HEK293T (cell line): ENCODE results near the gene ARHGAP9.

ENCODE experiments used
- CTCF ChIA-PET: fragments of 350-600 bp; formaldehyde crosslinking; extraction: SDS; loops from one replicate; lab custom pipeline; 2021; ENCODE audit warnings: antibody characterized with exemption, inconsistent platforms; lab: Yijun Ruan, JAX
- POLR2A ChIA-PET: fragments of 350-600 bp; formaldehyde crosslinking; extraction: SDS; loops from one replicate; lab custom pipeline; 2020; ENCODE audit warnings: antibody characterized with exemption, inconsistent platforms; lab: Yijun Ruan, JAX
- DNase-seq: peaks from one replicate; pipeline ENCODE4 v3.0.0; 2012; ENCODE audit warnings: mixed read lengths; ENCODE audit errors: extremely low spot score
- ARNT ChIP-seq: fragments of 450-650 bp; IDR thresholded peaks from 2 replicates; pipeline ENCODE4 v1.6.1; 2017; ENCODE audit warnings: mild to moderate bottlenecking
- BHLHE40 ChIP-seq: fragments of 450-650 bp; IDR thresholded peaks from 2 replicates; pipeline ENCODE4 v1.6.1; 2016; ENCODE audit warnings: mild to moderate bottlenecking, moderate library complexity, borderline replicate concordance
- CTBP1 ChIP-seq: fragments of 450-650 bp; IDR thresholded peaks from 2 replicates; pipeline ENCODE4 v1.6.1; 2016; ENCODE audit warnings: borderline replicate concordance
- ELF4 ChIP-seq: fragments of 450-650 bp; IDR thresholded peaks from 2 replicates; pipeline ENCODE4 v1.6.1; 2017; ENCODE audit warnings: antibody characterized with exemption
- FOXA1 ChIP-seq: fragments of 450-650 bp; IDR thresholded peaks from 2 replicates; pipeline ENCODE4 v1.6.1; 2016; ENCODE audit warnings: mild to moderate bottlenecking
- FOXK2 ChIP-seq: fragments of 450-650 bp; IDR thresholded peaks from 2 replicates; pipeline ENCODE4 v1.6.1; 2016; ENCODE audit warnings: mild to moderate bottlenecking
- FOXM1 ChIP-seq: fragments of 450-650 bp; IDR thresholded peaks from 2 replicates; pipeline ENCODE4 v1.6.1; 2017; ENCODE audit warnings: mild to moderate bottlenecking, borderline replicate concordance
- HDGF ChIP-seq: fragments of 450-650 bp; IDR thresholded peaks from 2 replicates; pipeline ENCODE4 v1.6.1; 2017; ENCODE audit warnings: antibody characterized with exemption, borderline replicate concordance
- L3MBTL2 ChIP-seq: fragments of 450-650 bp; conservative IDR thresholded peaks from 2 replicates; pipeline ENCODE4 v1.6.1; 2016; ENCODE audit warnings: mild to moderate bottlenecking
- LEF1 ChIP-seq: fragments of 450-650 bp; IDR thresholded peaks from 2 replicates; pipeline ENCODE4 v1.6.1; 2017; ENCODE audit warnings: mild to moderate bottlenecking, borderline replicate concordance
- NFRKB ChIP-seq: fragments of 450-650 bp; IDR thresholded peaks from 2 replicates; pipeline ENCODE4 v1.6.1; 2016; ENCODE audit warnings: mild to moderate bottlenecking, moderate library complexity
- SP1 ChIP-seq: fragments of 450-650 bp; IDR thresholded peaks from 2 replicates; pipeline ENCODE4 v1.6.1; 2017
- SUZ12 ChIP-seq: fragments of 450-650 bp; IDR thresholded peaks from 2 replicates; pipeline ENCODE4 v1.6.1; 2016; ENCODE audit warnings: mild to moderate bottlenecking
- TARDBP ChIP-seq: fragments of 450-650 bp; IDR thresholded peaks from 2 replicates; pipeline ENCODE4 v1.6.1; 2016
- ZNF384 ChIP-seq: fragments of 450-650 bp; IDR thresholded peaks from 2 replicates; pipeline ENCODE4 v1.6.1; 2016
- TF ChIP-seq, protein P1 (sequence below): fragments of 450-650 bp; IDR thresholded peaks from 2 replicates; pipeline ENCODE4 v1.6.1; 2016

ARHGAP9 gene

DNA sequence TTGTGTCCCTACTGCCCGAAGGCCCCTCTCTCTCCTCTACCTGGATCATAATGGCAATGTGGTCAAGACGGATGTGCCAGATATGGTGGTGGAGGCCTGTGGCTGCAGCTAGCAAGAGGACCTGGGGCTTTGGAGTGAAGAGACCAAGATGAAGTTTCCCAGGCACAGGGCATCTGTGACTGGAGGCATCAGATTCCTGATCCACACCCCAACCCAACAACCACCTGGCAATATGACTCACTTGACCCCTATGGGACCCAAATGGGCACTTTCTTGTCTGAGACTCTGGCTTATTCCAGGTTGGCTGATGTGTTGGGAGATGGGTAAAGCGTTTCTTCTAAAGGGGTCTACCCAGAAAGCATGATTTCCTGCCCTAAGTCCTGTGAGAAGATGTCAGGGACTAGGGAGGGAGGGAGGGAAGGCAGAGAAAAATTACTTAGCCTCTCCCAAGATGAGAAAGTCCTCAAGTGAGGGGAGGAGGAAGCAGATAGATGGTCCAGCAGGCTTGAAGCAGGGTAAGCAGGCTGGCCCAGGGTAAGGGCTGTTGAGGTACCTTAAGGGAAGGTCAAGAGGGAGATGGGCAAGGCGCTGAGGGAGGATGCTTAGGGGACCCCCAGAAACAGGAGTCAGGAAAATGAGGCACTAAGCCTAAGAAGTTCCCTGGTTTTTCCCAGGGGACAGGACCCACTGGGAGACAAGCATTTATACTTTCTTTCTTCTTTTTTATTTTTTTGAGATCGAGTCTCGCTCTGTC is 22.8 kb downstream of the ARHGAP9 start:
- CTCF ChIA-PET: interaction anchor here (0.9 to 2.2 kb wide), 7 partner anchors 13 to 214 kb away, joined by 3 to 15 read pairs (median 4); no protein-coding TSS in a partner anchor
- POLR2A ChIA-PET: interaction anchor here (1.1 to 3.4 kb wide), 8 partner anchors 9 to 227 kb away, joined by 3 to 27 read pairs (median 6); partner anchors contain the start of gene SHMT2
- TF ChIP-seq SP1: no peak
- DNase-seq: no peak

GRCh38 chr12:57456145-57456700 is 23.4 kb downstream of the ARHGAP9 start:
- DNase-seq: peak; percentile 61
- POLR2A ChIA-PET: interaction anchor here (0.7 to 3.4 kb wide), 22 partner anchors 10 to 226 kb away, joined by 3 to 27 read pairs (median 6); partner anchors contain the start of genes DCTN2, DDIT3, INHBC and SHMT2
- no peak for TF ChIP-seq FOXM1
- no peak for TF ChIP-seq TARDBP
- TF ChIP-seq, protein P1, sequence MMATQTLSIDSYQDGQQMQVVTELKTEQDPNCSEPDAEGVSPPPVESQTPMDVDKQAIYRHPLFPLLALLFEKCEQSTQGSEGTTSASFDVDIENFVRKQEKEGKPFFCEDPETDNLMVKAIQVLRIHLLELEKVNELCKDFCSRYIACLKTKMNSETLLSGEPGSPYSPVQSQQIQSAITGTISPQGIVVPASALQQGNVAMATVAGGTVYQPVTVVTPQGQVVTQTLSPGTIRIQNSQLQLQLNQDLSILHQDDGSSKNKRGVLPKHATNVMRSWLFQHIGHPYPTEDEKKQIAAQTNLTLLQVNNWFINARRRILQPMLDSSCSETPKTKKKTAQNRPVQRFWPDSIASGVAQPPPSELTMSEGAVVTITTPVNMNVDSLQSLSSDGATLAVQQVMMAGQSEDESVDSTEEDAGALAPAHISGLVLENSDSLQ: no peak
- TF ChIP-seq FOXA1: no peak
- no peak for TF ChIP-seq ARNT
- TF ChIP-seq LEF1: no peak
- no peak for TF ChIP-seq ELF4
- TF ChIP-seq L3MBTL2: no peak
- TF ChIP-seq SUZ12: no peak
- TF ChIP-seq BHLHE40: no peak
- no peak for TF ChIP-seq FOXK2
- TF ChIP-seq SP1: no peak
- no peak for TF ChIP-seq CTBP1
- no peak for TF ChIP-seq HDGF
- no peak for TF ChIP-seq NFRKB
- CTCF ChIA-PET: interaction anchor here (0.8 to 2.2 kb wide), 11 partner anchors 12 to 217 kb away, joined by 3 to 15 read pairs (median 4); no protein-coding TSS in a partner anchor

DNA sequence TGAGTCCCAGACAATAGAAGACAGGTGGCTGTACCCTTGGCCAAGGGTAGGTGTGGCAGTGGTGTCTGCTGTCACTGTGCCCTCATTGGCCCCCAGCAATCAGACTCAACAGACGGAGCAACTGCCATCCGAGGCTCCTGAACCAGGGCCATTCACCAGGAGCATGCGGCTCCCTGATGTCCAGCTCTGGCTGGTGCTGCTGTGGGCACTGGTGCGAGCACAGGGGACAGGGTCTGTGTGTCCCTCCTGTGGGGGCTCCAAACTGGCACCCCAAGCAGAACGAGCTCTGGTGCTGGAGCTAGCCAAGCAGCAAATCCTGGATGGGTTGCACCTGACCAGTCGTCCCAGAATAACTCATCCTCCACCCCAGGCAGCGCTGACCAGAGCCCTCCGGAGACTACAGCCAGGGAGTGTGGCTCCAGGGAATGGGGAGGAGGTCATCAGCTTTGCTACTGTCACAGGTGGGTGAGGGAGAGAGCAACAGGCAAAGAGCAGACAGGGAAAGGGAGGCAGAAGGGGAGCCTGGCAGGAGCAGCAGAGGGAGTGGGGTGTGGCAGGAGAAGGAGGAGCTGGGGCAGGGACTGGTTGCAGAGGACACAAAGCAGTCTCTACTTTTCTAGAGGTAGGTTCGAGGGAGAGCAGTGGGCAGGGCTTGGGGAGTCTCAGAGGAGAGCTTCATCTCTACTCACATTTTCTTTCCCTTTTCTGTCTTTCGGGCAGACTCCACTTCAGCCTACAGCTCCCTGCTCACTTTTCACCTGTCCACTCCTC is 24.1 kb downstream of the ARHGAP9 start:
- no peak for DNase-seq
- POLR2A ChIA-PET: interaction anchor here (0.6 to 3.5 kb wide), 36 partner anchors 8 to 1340 kb away, joined by 3 to 27 read pairs (median 5); partner anchors contain the start of genes DCTN2, DDIT3, INHBC and MARS1

DNA sequence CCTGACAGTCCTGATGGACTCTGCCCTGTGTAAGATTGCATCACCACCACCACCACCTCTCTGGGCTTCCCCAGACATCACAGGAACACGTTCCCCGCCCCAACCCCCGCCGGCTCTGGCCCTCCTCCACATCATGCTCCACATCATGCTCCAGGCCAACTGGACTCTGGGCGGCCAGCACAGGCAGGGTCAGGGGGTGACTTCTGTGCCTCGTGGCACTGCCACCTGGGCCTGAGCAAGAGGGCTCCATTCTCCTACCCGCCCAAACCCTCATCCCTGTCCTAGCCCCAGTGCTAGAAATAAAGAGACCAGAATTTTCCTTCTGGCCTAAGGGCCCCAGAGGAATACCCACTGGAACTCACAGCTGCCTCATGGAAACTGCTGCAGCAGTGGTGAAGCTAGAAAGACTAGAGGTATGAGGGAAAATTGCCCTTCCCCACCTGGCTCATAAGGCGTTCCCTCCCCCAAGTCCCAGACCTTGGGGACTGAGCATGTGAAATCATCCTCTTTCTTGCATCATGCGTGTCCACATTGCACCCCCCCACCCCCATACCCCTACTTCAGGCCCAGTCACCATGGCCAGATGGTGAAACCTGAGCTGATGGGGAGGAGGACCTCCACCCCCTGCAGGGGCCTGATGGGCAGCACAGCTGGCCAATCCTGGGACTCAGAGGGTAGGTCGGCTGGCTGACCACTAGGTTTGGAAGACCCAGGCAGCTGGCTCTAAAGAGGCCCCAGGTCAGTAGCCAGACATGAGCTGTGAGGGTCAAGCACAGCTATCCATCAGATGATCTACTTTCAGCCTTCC is 24.9 kb downstream of the ARHGAP9 start, which contains the start of gene INHBE:
Gene INHBE (plus strand): TSS at position 742 of the 808 bp plus-strand sequence. CDS start 230 bp downstream, outside the sequence.
- POLR2A ChIA-PET: interaction anchor here (0.6 to 3.5 kb wide), 32 partner anchors 8 to 1339 kb away, joined by 3 to 27 read pairs (median 5); partner anchors contain the start of genes DCTN2, DDIT3, INHBC and MARS1
- TF ChIP-seq ZNF384 (no peak), ARNT (no peak)
- TF ChIP-seq, protein P1: peak; percentile 98
- CTCF ChIA-PET: interaction anchor here (0.6 to 2.2 kb wide), 10 partner anchors 10 to 212 kb away, joined by 3 to 15 read pairs (median 4); no protein-coding TSS in a partner anchor
- DNase-seq: no peak

More for the DNA sequence above, 24.1 kb downstream of the ARHGAP9 start:
- TF ChIP-seq SP1: no peak
- no peak for TF ChIP-seq CTBP1
- TF ChIP-seq FOXK2: no peak
- TF ChIP-seq L3MBTL2: no peak
- no peak for TF ChIP-seq BHLHE40
- TF ChIP-seq ELF4: no peak
- no peak for TF ChIP-seq TARDBP
- TF ChIP-seq, protein P1: no peak
- no peak for TF ChIP-seq SUZ12
- no peak for TF ChIP-seq FOXA1
- no peak for TF ChIP-seq ARNT
- no peak for TF ChIP-seq NFRKB
- no peak for TF ChIP-seq LEF1
- no peak for TF ChIP-seq HDGF
- no peak for TF ChIP-seq FOXM1
- no peak for TF ChIP-seq ZNF384
- CTCF ChIA-PET: interaction anchor here (0.6 to 2.2 kb wide), 15 partner anchors 11 to 216 kb away, joined by 3 to 15 read pairs (median 3); no protein-coding TSS in a partner anchor

DNA sequence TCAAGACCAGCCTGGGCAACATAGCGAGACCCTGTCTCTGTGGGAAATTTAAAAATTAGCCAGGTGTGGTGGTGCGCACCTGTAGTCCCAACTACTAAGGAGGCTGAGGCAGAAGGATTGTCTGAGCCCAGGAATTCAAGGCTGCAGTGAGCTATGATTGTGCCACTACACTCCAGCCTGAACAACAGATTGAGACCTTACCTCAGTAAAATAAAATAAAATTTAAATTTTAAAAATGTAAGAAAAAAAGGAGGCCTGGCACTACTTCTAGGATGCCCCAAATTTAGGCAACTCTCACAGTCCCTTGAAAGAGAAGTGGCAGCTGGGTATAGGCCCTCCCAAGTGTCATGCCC is 25.5 kb downstream of the ARHGAP9 start:
- POLR2A ChIA-PET: interaction anchor here (0.6 to 3.5 kb wide), 14 partner anchors 9 to 738 kb away, joined by 3 to 27 read pairs (median 8); partner anchors contain the start of genes SHMT2 and STAC3
- TF ChIP-seq SP1 (no peak), ELF4 (no peak), TARDBP (no peak), CTBP1 (no peak), LEF1 (no peak), NFRKB (no peak), FOXK2 (no peak), FOXM1 (no peak), ZNF384 (no peak), FOXA1 (no peak)
- TF ChIP-seq, protein P1: no peak
- DNase-seq: no peak
- CTCF ChIA-PET: interaction anchor here (2.2 to 2.6 kb wide), 2 partner anchors 154 to 192 kb away, joined by 15 to 16 read pairs; no protein-coding TSS in a partner anchor
